B cell (primary cell): ENCODE measurements around the gene PEX16. TPM values are rescaled to one million over a fixed set of nuclear protein-coding genes. Genes with fewer than 3 reads are reported as not detected.

ENCODE experiments used
- ATAC-seq: fragments of 200-7000 bp; cut with Tn5 transposase; one replicate; pipeline ENCODE4 v1.10.0; 2021; ENCODE audit warnings: low read depth, mild to moderate bottlenecking, moderate number of reproducible peaks, moderate library complexity
- CTCF ChIA-PET: fragments of 350-600 bp; sonication (Branson Sonifier 250); formaldehyde crosslinking; loops from one replicate; lab custom pipeline; 2021; ENCODE audit warnings: antibody characterized with exemption, inconsistent platforms; lab: Charles Lee
- POLR2A ChIA-PET: fragments of 350-600 bp; sonication (Branson Sonifier 250); formaldehyde crosslinking; loops from one replicate; lab custom pipeline; 2021; ENCODE audit warnings: antibody characterized with exemption; lab: Charles Lee
- DNase-seq: peaks from one replicate; pipeline ENCODE4 v3.0.0; 2013
- H2AFZ ChIP-seq: 2 replicates; pipeline ENCODE4 v1.6.1; 2012; ENCODE audit warnings: mild to moderate bottlenecking, low read depth, low read length; ENCODE audit not compliant: insufficient read depth, poor library complexity, severe bottlenecking
- H3K27ac ChIP-seq, 2 donors: 1 replicate in 1 of 2; 2 replicates in 1 of 2; pipeline ENCODE4 v1.5.1; 2012 to 2013; ENCODE audit warnings: low read length in 2 of 2, mild to moderate bottlenecking in 2 of 2, moderate library complexity in 1 of 2
- H3K27me3 ChIP-seq, 4 experiments: fragments of 200-600 bp in 1 of 4; sonication (generic) in 1 of 4; replicated peaks in 1 of 4; 1 replicate in 2 of 4; 2 replicates in 2 of 4; pipeline versions ENCODE4 v1.6.1 to v1.7.0; 2013 to 2016; ENCODE audit warnings: low read length in 3 of 4, mild to moderate bottlenecking in 2 of 4, mixed read lengths in 1 of 4, moderate library complexity in 1 of 4; ENCODE audit not compliant: insufficient read depth in 4 of 4, control insufficient read depth in 3 of 4; ENCODE audit errors: control extremely low read depth in 1 of 4
- H3K36me3 ChIP-seq, 2 experiments: replicated peaks in 1 of 2; 1 replicate in 1 of 2; 2 replicates in 1 of 2; pipeline versions ENCODE4 v1.6.1 to v1.7.1; 2013; ENCODE audit warnings: low read length in 1 of 2; ENCODE audit not compliant: insufficient read depth in 2 of 2, control insufficient read depth in 1 of 2; ENCODE audit errors: control extremely low read depth in 1 of 2, extremely low read depth in 1 of 2
- H3K4me1 ChIP-seq, 2 donors: fragments of 200-600 bp in 1 of 2; sonication (generic) in 1 of 2; 1 replicate in 1 of 2; 2 replicates in 1 of 2; pipeline versions ENCODE4 v1.5.1 to v1.6.1; 2013 to 2017; ENCODE audit warnings: low read length in 2 of 2; ENCODE audit not compliant: control insufficient read depth in 2 of 2, insufficient read depth in 2 of 2
- H3K4me2 ChIP-seq: replicated peaks from 2 replicates; pipeline ENCODE3; 2012; ENCODE audit warnings: mild to moderate bottlenecking, low read depth, low read length; ENCODE audit not compliant: poor library complexity, severe bottlenecking
- H3K4me3 ChIP-seq, 5 experiments: fragments of 200-600 bp in 1 of 5; sonication (generic) in 1 of 5; 1 replicate in 3 of 5; 2 replicates in 2 of 5; pipeline versions ENCODE4 v1.5.1 to v1.7.0; 2011 to 2016; ENCODE audit warnings: low read length in 4 of 5, mild to moderate bottlenecking in 4 of 5, low read depth in 2 of 5, control low read depth in 1 of 5, moderate library complexity in 1 of 5; ENCODE audit not compliant: insufficient read depth in 1 of 5; ENCODE audit errors: control extremely low read depth in 1 of 5, extremely low read depth in 1 of 5
- H3K79me2 ChIP-seq: fragments of 200-600 bp; sonication (generic); one replicate; pipeline ENCODE4 v1.6.0; 2016; ENCODE audit warnings: low read length; ENCODE audit not compliant: control insufficient read depth, insufficient read depth
- H3K9ac ChIP-seq: fragments of 200-600 bp; sonication (generic); 2 replicates; pipeline ENCODE4 v1.6.1; 2017; ENCODE audit warnings: mild to moderate bottlenecking, low read length, moderate library complexity
- H3K9me3 ChIP-seq, 3 donors: one replicate each; pipeline versions ENCODE4 v1.6.1 to v1.7.1; 2013; ENCODE audit warnings: low read length in 2 of 3; ENCODE audit not compliant: control insufficient read depth in 2 of 3, insufficient read depth in 1 of 3; ENCODE audit errors: control extremely low read depth in 1 of 3
- H4K20me1 ChIP-seq: 2 replicates; pipeline ENCODE4 v1.6.0; 2012; ENCODE audit warnings: mild to moderate bottlenecking, low read length; ENCODE audit not compliant: insufficient read depth, control insufficient read depth, poor library complexity, severe bottlenecking
- H3K27ac Mint-ChIP-seq: one replicate; pipeline ENCODE4 v1.8.0; 2021; ENCODE audit warnings: mixed read lengths
- H3K27me3 Mint-ChIP-seq: one replicate; pipeline ENCODE4 v1.8.0; 2021; ENCODE audit warnings: mixed read lengths
- H3K4me1 Mint-ChIP-seq: one replicate; pipeline ENCODE4 v1.8.0; 2021; ENCODE audit warnings: mixed read lengths
- H3K4me3 Mint-ChIP-seq: one replicate; pipeline ENCODE4 v1.8.0; 2021; ENCODE audit warnings: mixed read lengths
- H3K9me3 Mint-ChIP-seq: one replicate; pipeline ENCODE4 v1.8.0; 2022; ENCODE audit warnings: mixed read lengths; ENCODE audit not compliant: insufficient read depth
- EZH2 ChIP-seq: IDR thresholded peaks from 2 replicates; pipeline ENCODE4 v1.6.1; 2012; ENCODE audit warnings: borderline replicate concordance, low read depth, mild to moderate bottlenecking, moderate library complexity, low read length; ENCODE audit not compliant: insufficient read depth, poor library complexity, severe bottlenecking
- WGBS: methylation state at CpG from one replicate; pipeline ENCODE4 v1.1.5; 2013; ENCODE audit warnings: missing lambda C conversion rate; ENCODE audit not compliant: insufficient coverage; 5-methylcytosine and 5-hydroxymethylcytosine counted together
- intact Hi-C: fragments of 100-400 bp; cut with micrococcal nuclease; formaldehyde crosslinking; loops from one replicate; pipeline ENCODE4 v1.10.0; 2022
- polyA plus RNA-seq: library from polyadenylated mRNA; depleted of rRNA; stranded (reverse); fragments of >200 nt; gene quantifications from 2 replicates; pipeline ENCODE4 v1.2.3, GENCODE V29; 2012
- total RNA-seq, 2 donors: library from RNA; stranded (reverse); fragments of 120-200 nt in 1 of 2; gene quantifications; 1 replicate in 1 of 2; 2 replicates in 1 of 2; pipeline versions ENCODE4 v1.2.3 to v1.2.4, GENCODE V29; 2013 to 2022
- TF ChIP-seq, protein P1 (sequence below): fragments of 200-600 bp; IDR thresholded peaks from one replicate; pipeline ENCODE4 v1.8.0; 2022; ENCODE audit warnings: antibody characterized with exemption, mild to moderate bottlenecking

Gene PEX16
- total and polyA plus RNA-seq, 2 donors (not counting 1 experiment from before 2014, with no cell fraction given): 89.4 to 107 TPM

DNA sequence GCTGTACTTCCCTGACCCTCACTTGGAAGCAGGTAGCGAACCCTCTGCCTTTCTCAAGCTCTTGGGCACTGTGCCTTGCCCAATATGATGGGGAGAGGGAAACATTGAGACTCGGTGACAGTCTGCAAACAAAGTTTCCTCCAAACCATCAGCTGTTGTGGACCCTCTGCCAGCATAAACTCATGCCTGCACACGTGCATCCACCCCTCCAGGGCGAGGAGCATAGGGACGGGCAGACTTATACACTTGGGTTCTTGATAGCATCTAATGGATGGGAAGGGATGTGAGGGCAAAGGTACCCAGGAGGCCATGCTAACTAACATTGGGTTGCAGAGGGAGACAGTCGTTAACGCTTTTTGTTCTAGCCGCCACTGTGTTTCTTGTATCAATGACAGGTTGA lies 40.5 kb downstream of the PEX16 start:
- no peaks in the 10 kb centered on the region for H3K79me2 ChIP-seq
- no peak overlapping the region for H3K27ac Mint-ChIP-seq
- TF ChIP-seq, protein P1, sequence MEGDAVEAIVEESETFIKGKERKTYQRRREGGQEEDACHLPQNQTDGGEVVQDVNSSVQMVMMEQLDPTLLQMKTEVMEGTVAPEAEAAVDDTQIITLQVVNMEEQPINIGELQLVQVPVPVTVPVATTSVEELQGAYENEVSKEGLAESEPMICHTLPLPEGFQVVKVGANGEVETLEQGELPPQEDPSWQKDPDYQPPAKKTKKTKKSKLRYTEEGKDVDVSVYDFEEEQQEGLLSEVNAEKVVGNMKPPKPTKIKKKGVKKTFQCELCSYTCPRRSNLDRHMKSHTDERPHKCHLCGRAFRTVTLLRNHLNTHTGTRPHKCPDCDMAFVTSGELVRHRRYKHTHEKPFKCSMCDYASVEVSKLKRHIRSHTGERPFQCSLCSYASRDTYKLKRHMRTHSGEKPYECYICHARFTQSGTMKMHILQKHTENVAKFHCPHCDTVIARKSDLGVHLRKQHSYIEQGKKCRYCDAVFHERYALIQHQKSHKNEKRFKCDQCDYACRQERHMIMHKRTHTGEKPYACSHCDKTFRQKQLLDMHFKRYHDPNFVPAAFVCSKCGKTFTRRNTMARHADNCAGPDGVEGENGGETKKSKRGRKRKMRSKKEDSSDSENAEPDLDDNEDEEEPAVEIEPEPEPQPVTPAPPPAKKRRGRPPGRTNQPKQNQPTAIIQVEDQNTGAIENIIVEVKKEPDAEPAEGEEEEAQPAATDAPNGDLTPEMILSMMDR: no peak
- TF ChIP-seq EZH2: no peak
- H3K4me1 ChIP-seq: no peaks in the 10 kb centered on the region
- ChIA-PET CTCF (no interaction called here), POLR2A (no interaction called here)
- no peak overlapping the region for H3K27ac ChIP-seq
- ATAC-seq: no peak
- no peak overlapping the region for H3K9ac ChIP-seq
- no peaks in the 10 kb centered on the region for H4K20me1 ChIP-seq
- H3K4me2 ChIP-seq: no peak overlapping the region
- H2AFZ ChIP-seq: no peak overlapping the region
- H3K36me3 ChIP-seq: peaks cover 0 to 59% of the 10 kb centered on the region in 2 experiments
- H3K9me3 Mint-ChIP-seq: no peaks in the 10 kb centered on the region
- no peaks in the 10 kb centered on the region for H3K4me1 Mint-ChIP-seq
- no peaks in the 10 kb centered on the region for H3K9me3 ChIP-seq
- intact Hi-C loops: no loop called here
- H3K4me3 Mint-ChIP-seq: no peak overlapping the region
- H3K27me3 ChIP-seq: no peaks in the 10 kb centered on the region
- H3K4me3 ChIP-seq: no peak overlapping the region
- 100% methylated on average over 8 of the region's 8 CpGs for WGBS
- H3K27me3 Mint-ChIP-seq: no peaks in the 10 kb centered on the region
- DNase-seq: no peak

DNA sequence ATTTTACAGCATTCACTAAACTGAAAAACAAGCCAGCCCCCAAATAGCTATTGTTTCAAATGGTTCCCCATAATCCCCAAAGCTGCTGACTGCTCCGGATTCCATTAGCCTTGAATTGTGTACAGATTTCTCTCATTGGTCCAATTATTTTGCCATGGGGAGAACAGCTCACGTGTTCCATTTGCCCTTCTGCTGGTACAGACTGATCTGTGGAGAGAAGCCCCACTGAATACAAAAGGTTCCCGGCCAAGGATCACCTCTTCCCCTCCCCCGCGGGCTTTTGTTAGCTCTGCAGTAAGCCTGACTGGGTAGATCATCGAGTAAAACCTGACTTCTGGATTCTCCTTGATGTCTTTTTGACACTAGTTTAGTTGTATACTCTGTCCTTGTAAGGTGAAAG lies 41.3 kb downstream of the PEX16 start:
- Histone ChIP-seq H3K36me3 (peaks cover 0 to 67% of the 10 kb centered on the region in 2 experiments), H3K79me2 (no peaks in the 10 kb centered on the region), H3K9me3 (no peaks in the 10 kb centered on the region), H3K9ac (no peak overlapping the region), H3K27me3 (no peaks in the 10 kb centered on the region), H3K4me1 (no peaks in the 10 kb centered on the region), H3K27ac (no peak overlapping the region), H2AFZ (no peak overlapping the region), H4K20me1 (no peaks in the 10 kb centered on the region), H3K4me2 (no peak overlapping the region), H3K4me3 (no peak overlapping the region)
- ATAC-seq (no peak), DNase-seq (no peak)
- H3K27me3 Mint-ChIP-seq: no peaks in the 10 kb centered on the region
- ChIA-PET CTCF (interaction anchor here (0.6 to 6.5 kb wide), 3 partner anchors 8 to 131 kb away, joined by 3 to 87 read pairs (median 4); no protein-coding TSS in a partner anchor), POLR2A (no interaction called here)
- H3K4me1 Mint-ChIP-seq: no peaks in the 10 kb centered on the region
- TF ChIP-seq, protein P1: no peak
- no peak for TF ChIP-seq EZH2
- no peak overlapping the region for H3K4me3 Mint-ChIP-seq
- H3K27ac Mint-ChIP-seq: no peak overlapping the region
- no peaks in the 10 kb centered on the region for H3K9me3 Mint-ChIP-seq
- WGBS: 80% methylated on average over 2 of the region's 6 CpGs
- intact Hi-C loops: no loop called here
